NCI-H187 treated with DMSO at 0.1 percent for 48 hours (cell line): ENCODE results near the gene QRFP.
A peak's percentile ranks its signal among the peaks of the same experiment; 100 is the strongest.

ENCODE experiments used
- DNase-seq: peaks from one replicate; lab custom pipeline; 2025; lab: John Stamatoyannopoulos, UW

The QRFP gene

GRCh38 chr9:130872093-130872492 is 24.5 kb downstream of the QRFP start:
- DNase-seq, result no peak

GRCh38 chr9:130871395-130872062 is 25.1 kb downstream of the QRFP start:
- DNase-seq, result no peak

GRCh38 chr9:130870491-130871381 is 25.9 kb downstream of the QRFP start:
- no peak for DNase-seq

GRCh38 chr9:130869250-130869649 is 27.4 kb downstream of the QRFP start:
- no peak for DNase-seq

- no peak for DNase-seq
Observed at GRCh38 chr9:130868230-130868629, 28.4 kb downstream of the QRFP start.

- DNase-seq, result no peak
Observed at GRCh38 chr9:130867556-130867955, 29.1 kb downstream of the QRFP start.

GRCh38 chr9:130866474-130866965 is 30.1 kb downstream of the QRFP start:
- peak; percentile 28 for DNase-seq

- DNase-seq, result no peak
Observed at GRCh38 chr9:130865921-130866320, 30.7 kb downstream of the QRFP start.

- no peak for DNase-seq
Observed at GRCh38 chr9:130864541-130864940, 32.1 kb downstream of the QRFP start.

- no peak for DNase-seq
Observed at GRCh38 chr9:130862747-130863146, 33.9 kb downstream of the QRFP start.

- no peak for DNase-seq
Observed at GRCh38 chr9:130862217-130862616, 34.4 kb downstream of the QRFP start.

- no peak for DNase-seq
Observed at GRCh38 chr9:130861372-130862180, 35.0 kb downstream of the QRFP start.

- DNase-seq, result no peak
Observed at GRCh38 chr9:130860458-130861316, 35.9 kb downstream of the QRFP start.

GRCh38 chr9:130858739-130859705 is 37.6 kb downstream of the QRFP start:
- no peak for DNase-seq

- DNase-seq, result no peak
Observed at GRCh38 chr9:130857864-130858738, 38.5 kb downstream of the QRFP start.

- no peak for DNase-seq
Observed at GRCh38 chr9:130856474-130856873, 40.1 kb downstream of the QRFP start.

GRCh38 chr9:130854835-130855234 is 41.8 kb downstream of the QRFP start:
- no peak for DNase-seq

- no peak for DNase-seq
Observed at GRCh38 chr9:130854092-130854491, 42.5 kb downstream of the QRFP start.

- no peak for DNase-seq
Observed at GRCh38 chr9:130852801-130853200, 43.8 kb downstream of the QRFP start.
